Hepatocyte (in vitro differentiated cells): ENCODE data around the gene MSI2. TPM values are rescaled to one million over a fixed set of nuclear protein-coding genes. Genes with fewer than 3 reads are reported as not detected.

ENCODE experiments used
- DNase-seq: peaks from one replicate; pipeline ENCODE4 v3.0.0-alpha.2; 2016; ENCODE audit warnings: low spot score
- H2AFZ ChIP-seq: fragments of 200-600 bp; sonication (generic); 2 replicates; pipeline ENCODE4 v1.6.0; 2016; ENCODE audit warnings: antibody characterized with exemption, mild to moderate bottlenecking
- H3K27ac ChIP-seq: fragments of 200-600 bp; sonication (generic); 2 replicates; pipeline ENCODE4 v1.5.1; 2016; ENCODE audit warnings: mild to moderate bottlenecking
- H3K27me3 ChIP-seq: fragments of 200-600 bp; sonication (generic); 2 replicates; pipeline ENCODE4 v1.6.1; 2016
- H3K36me3 ChIP-seq: fragments of 200-600 bp; sonication (generic); replicated peaks from 2 replicates; pipeline ENCODE4 v1.5.1; 2016; ENCODE audit warnings: low read depth; ENCODE audit not compliant: insufficient read depth
- H3K4me1 ChIP-seq: fragments of 200-600 bp; sonication (generic); 2 replicates; pipeline ENCODE4 v1.5.1; 2016; ENCODE audit warnings: mild to moderate bottlenecking, moderate library complexity; ENCODE audit not compliant: insufficient read depth
- H3K4me2 ChIP-seq: fragments of 200-600 bp; sonication (generic); 2 replicates; pipeline ENCODE4 v1.6.0; 2016
- H3K4me3 ChIP-seq: fragments of 200-600 bp; sonication (generic); 2 replicates; pipeline ENCODE4 v1.5.1; 2016; ENCODE audit warnings: mild to moderate bottlenecking
- H3K79me2 ChIP-seq: fragments of 200-600 bp; sonication (generic); 2 replicates; pipeline ENCODE4 v1.6.0; 2017; ENCODE audit warnings: mild to moderate bottlenecking
- H3K9me2 ChIP-seq: fragments of 200-600 bp; sonication (generic); replicated peaks from 2 replicates; pipeline ENCODE4 v1.6.0; 2017; ENCODE audit warnings: mild to moderate bottlenecking; ENCODE audit not compliant: insufficient read depth
- H3K9me3 ChIP-seq: fragments of 200-600 bp; sonication (generic); 2 replicates; pipeline ENCODE4 v1.5.1; 2016; ENCODE audit warnings: low read depth, mild to moderate bottlenecking
- H4K20me1 ChIP-seq: fragments of 200-600 bp; sonication (generic); 2 replicates; pipeline ENCODE4 v1.6.0; 2016; ENCODE audit warnings: mild to moderate bottlenecking; ENCODE audit not compliant: insufficient read depth, poor library complexity, severe bottlenecking
- EZH2 ChIP-seq: fragments of 200-600 bp; sonication (generic); IDR thresholded peaks from 2 replicates; pipeline ENCODE4 v1.6.1; 2016; ENCODE audit warnings: antibody characterized with exemption, mild to moderate bottlenecking, borderline replicate concordance
- EZH2phosphoT487 ChIP-seq: fragments of 200-600 bp; sonication (generic); IDR thresholded peaks from one replicate; pipeline ENCODE4 v1.6.1; 2018; ENCODE audit warnings: antibody characterized with exemption, mild to moderate bottlenecking, low read depth, moderate library complexity; ENCODE audit not compliant: unreplicated experiment, severe bottlenecking
- WGBS: methylation state at CpG from one replicate; pipeline ENCODE4 v1.1.6; 2016; ENCODE audit warnings: low lambda C conversion rate; ENCODE audit errors: missing lambda C conversion rate; 5-methylcytosine and 5-hydroxymethylcytosine counted together
- polyA plus RNA-seq: library from polyadenylated mRNA; unstranded; fragments of >200 nt; fragmentation: Nextera tagmentation; extraction: Ambion mirVana; gene quantifications from 2 replicates; pipeline ENCODE4 v1.2.1, GENCODE V29; 2016
- total RNA-seq: library from RNA; depleted of rRNA; stranded (reverse); fragments of >200 nt; gene quantifications from 2 replicates; pipeline ENCODE4 v1.2.3, GENCODE V29; 2014
- TF ChIP-seq, protein P1 (sequence below): fragments of 200-600 bp; sonication (generic); IDR thresholded peaks from 2 replicates; pipeline ENCODE4 v1.5.1; 2016; ENCODE audit warnings: antibody characterized with exemption, mild to moderate bottlenecking; ENCODE audit not compliant: poor library complexity

Gene MSI2
- total and polyA plus RNA-seq, 2 experiments from 2014 or later = 16.1 to 60.6 TPM

DNA sequence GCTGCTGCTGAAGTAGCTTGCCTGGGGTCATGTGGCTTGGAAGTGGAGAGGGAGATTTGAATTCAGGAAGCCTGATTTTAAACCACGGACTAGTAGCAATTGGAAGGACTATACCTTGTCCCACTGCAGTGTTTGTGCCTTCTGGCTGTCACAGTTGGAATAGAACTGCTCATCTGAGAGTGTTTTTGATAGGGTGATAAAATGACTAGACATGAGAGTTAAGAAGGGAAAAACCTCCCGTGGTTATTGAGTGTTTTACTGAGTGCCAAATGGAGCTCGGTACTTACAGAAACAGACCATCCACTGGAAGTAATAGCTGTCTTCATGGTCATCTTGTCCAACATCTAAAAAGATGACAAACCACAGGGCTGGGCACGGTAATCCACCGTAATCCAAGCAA, 70.4 kb downstream of the MSI2 start:
- H4K20me1 ChIP-seq = peaks cover 3% of the 10 kb centered on the region
- H2AFZ ChIP-seq = no peak overlapping the region
- H3K27ac ChIP-seq = peak overlapping the region; percentile 70
- DNase-seq = no peak
- H3K4me2 ChIP-seq = no peak overlapping the region
- H3K4me1 ChIP-seq = no peaks in the 10 kb centered on the region
- H3K79me2 ChIP-seq = peaks cover 38% of the 10 kb centered on the region
- no peaks in the 10 kb centered on the region for H3K9me2 ChIP-seq
- H3K4me3 ChIP-seq = no peak overlapping the region
- H3K27me3 ChIP-seq = no peaks in the 10 kb centered on the region
- H3K36me3 ChIP-seq = no peaks in the 10 kb centered on the region
- WGBS = 85% methylated on average over 5 of the region's 5 CpGs
- H3K9me3 ChIP-seq = no peaks in the 10 kb centered on the region
- TF ChIP-seq EZH2phosphoT487 (no peak), EZH2 (no peak)
- TF ChIP-seq, protein P1, sequence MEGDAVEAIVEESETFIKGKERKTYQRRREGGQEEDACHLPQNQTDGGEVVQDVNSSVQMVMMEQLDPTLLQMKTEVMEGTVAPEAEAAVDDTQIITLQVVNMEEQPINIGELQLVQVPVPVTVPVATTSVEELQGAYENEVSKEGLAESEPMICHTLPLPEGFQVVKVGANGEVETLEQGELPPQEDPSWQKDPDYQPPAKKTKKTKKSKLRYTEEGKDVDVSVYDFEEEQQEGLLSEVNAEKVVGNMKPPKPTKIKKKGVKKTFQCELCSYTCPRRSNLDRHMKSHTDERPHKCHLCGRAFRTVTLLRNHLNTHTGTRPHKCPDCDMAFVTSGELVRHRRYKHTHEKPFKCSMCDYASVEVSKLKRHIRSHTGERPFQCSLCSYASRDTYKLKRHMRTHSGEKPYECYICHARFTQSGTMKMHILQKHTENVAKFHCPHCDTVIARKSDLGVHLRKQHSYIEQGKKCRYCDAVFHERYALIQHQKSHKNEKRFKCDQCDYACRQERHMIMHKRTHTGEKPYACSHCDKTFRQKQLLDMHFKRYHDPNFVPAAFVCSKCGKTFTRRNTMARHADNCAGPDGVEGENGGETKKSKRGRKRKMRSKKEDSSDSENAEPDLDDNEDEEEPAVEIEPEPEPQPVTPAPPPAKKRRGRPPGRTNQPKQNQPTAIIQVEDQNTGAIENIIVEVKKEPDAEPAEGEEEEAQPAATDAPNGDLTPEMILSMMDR = no peak

GRCh38 chr17:57327176-57327970, 71.0 kb downstream of the MSI2 start:
- H3K4me2 ChIP-seq = no peak overlapping the region
- no peaks in the 10 kb centered on the region for H3K9me3 ChIP-seq
- no peaks in the 10 kb centered on the region for H3K36me3 ChIP-seq
- WGBS = 95% methylated on average over 6 of the region's 6 CpGs
- peak overlapping the region; percentile 70 for H3K27ac ChIP-seq
- no peaks in the 10 kb centered on the region for H3K4me1 ChIP-seq
- peaks cover 3% of the 10 kb centered on the region for H4K20me1 ChIP-seq
- H3K4me3 ChIP-seq = no peak overlapping the region
- TF ChIP-seq EZH2 = no peak
- TF ChIP-seq, protein P1 = no peak
- no peak for TF ChIP-seq EZH2phosphoT487
- no peaks in the 10 kb centered on the region for H3K9me2 ChIP-seq
- H3K79me2 ChIP-seq = peaks cover 39% of the 10 kb centered on the region
- no peaks in the 10 kb centered on the region for H3K27me3 ChIP-seq
- no peak overlapping the region for H2AFZ ChIP-seq
- no peak for DNase-seq

- peaks cover 42% of the 10 kb centered on the region for H3K79me2 ChIP-seq
- H3K4me1 ChIP-seq = no peaks in the 10 kb centered on the region
- 71% methylated on average over 1 of the region's 1 CpG for WGBS
- H3K27me3 ChIP-seq = no peaks in the 10 kb centered on the region
- no peaks in the 10 kb centered on the region for H3K9me2 ChIP-seq
- no peaks in the 10 kb centered on the region for H3K36me3 ChIP-seq
- H2AFZ ChIP-seq = no peak overlapping the region
- TF ChIP-seq, protein P1 = no peak
- no peak for TF ChIP-seq EZH2
- no peak for TF ChIP-seq EZH2phosphoT487
- DNase-seq = no peak
- no peak overlapping the region for H3K27ac ChIP-seq
- H4K20me1 ChIP-seq = peaks cover 3% of the 10 kb centered on the region
- H3K4me3 ChIP-seq = no peak overlapping the region
- H3K9me3 ChIP-seq = no peaks in the 10 kb centered on the region
- no peak overlapping the region for H3K4me2 ChIP-seq
Measured at GRCh38 chr17:57328109-57328882, 72.0 kb downstream of the MSI2 start.
